G401 (cell line): ENCODE data around the gene SMC4. TPM values are rescaled to one million over a fixed set of nuclear protein-coding genes. Genes with fewer than 3 reads are reported as not detected.
A peak's percentile ranks its signal among the peaks of the same experiment; 100 is the strongest.
"Not testable (repeated sequence)": the region's sequence is repeated elsewhere in the genome, so short reads cannot be mapped to it uniquely, and the experiment has no call there.

Experiments used
- DNase-seq: peaks from one replicate; pipeline ENCODE4 v3.0.0-alpha.2; 2015; ENCODE audit warnings: low spot score
- in situ Hi-C: cut with HindIII; loops from 2 replicates; pipeline ENCODE4 v1.10.0; 2016; ENCODE audit warnings: low sequenced_read_pairs, mixed read lengths
- total RNA-seq: library from RNA; depleted of rRNA; stranded (reverse); fragments of >200 nt; shearing (Covaris generic); gene quantifications from 2 replicates; pipeline ENCODE4 v1.2.3, GENCODE V29; 2014

The SMC4 gene
- total RNA-seq, 1 experiment from 2014 or later: 168 TPM

DNA sequence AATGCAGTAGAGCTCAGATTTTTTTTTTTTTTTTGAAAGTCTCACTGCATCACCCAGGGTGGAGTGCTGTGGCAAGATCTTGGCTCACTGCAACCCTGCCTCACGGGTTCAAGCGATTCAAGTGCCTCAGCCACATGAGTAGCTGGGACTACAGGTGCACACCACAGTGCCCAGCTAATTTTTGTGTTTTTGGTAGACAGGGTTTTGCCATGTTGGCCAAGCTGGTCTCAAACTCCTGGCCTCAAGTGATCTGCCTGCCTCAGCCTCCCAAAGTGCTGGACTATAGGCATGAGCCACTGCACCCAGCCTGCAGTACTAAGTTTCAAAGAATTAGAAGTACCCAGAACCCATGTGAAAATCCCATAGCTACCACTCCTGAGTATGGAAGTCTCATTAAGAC lies 35.6 kb downstream of the SMC4 start:
- no peak for DNase-seq
- in situ Hi-C loops: no loop called here

DNA sequence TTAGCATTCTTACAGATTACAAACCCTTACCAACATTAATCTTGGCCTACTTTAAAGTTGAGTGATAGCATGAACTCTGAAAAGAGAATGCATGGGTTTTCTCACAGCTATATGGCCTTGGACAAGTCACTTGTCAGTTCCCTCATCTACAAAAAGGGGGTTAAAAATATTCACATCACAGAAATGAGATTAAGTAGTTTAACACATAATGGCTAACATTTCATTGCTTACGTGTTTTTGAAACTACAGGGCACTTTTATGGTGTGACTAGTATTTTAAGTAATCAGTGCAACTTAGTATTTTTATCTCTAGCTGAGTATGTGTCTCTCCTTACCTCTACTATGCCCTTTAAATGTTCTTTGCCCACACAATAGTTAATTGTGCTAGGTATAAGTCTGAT lies 36.3 kb downstream of the SMC4 start:
- DNase-seq: no peak
- in situ Hi-C loops: no loop called here

DNA sequence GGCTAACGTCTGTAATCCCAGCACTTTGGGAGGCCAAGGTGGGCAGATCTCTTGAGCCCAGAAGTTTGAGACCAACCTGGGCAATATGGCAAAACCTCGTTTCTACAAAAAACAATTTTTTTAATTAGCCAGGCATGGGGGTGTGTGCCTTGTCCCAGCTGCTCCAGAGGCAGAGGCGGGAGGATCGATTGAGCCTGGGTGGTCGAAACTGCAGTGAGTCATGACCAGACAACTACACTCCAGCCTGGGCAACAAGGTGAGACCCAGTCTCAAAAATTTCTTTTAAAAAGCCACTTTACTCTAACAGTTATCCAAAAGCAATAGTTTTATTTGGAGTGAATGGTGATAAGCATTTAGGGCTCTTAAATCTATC lies 37.6 kb downstream of the SMC4 start:
- in situ Hi-C loops: no loop called here

DNA sequence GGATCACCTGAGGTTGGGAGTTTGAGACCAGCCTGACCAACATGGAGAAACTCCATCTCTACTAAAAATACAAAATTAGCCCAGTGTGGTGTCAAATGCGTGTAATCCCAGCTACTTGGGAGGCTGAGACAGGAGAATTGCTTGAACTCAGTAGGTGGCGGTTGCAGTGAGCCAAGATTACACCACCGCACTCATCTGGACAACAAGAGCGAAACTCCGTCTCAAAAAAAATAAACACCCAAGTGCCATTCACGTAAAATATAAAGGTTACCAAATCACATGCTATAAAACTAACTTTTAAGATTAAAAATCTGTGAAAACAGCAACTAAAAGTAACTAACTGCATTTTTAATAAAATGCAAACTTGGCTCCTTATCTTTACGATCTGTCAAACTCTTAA lies 41.2 kb downstream of the SMC4 start:
- no peak for DNase-seq
- in situ Hi-C loops: no loop called here

More for the DNA sequence above, 37.6 kb downstream of the SMC4 start:
- no peak for DNase-seq

DNA sequence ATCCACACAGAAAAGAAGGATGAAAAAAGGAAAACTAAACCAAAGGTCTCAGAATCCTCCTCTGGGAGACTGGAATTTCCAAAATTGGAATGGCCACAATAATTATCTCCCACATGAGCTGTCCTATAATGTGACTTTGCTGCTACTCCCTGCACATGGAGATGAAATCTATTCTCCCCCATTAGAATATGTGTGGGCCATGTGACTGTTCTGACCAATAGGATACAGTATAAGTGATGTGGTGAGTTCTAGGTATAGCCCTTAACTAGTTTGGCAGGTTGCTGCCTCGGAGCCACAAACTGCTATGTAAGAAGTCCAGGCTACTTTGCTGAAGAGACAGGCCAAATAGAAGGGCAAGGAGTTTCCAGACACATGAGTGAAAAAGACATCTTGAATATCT lies 45.0 kb downstream of the SMC4 start:
- no peak for DNase-seq
- in situ Hi-C loops: no loop called here

DNA sequence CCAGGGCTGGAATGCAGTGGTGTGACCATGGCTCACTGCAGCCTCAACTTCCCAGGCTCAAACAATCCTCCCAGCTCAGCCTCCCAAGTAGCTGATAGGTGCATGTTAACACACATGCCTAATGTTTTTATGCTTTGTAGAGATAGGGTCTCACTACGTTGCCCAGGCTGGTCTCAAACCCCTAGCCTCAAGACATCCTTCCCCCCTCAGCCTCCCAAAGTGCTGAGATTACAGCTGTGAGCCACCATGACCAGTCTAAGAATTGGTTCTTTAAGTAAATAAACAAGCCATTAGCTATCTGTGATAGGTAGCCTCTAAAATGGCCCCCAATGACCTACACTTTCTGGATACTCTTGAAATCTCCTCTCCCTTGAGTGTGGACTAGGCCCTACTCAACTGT lies 46.4 kb downstream of the SMC4 start:
- in situ Hi-C loops: no loop called here
- no peak for DNase-seq

DNA sequence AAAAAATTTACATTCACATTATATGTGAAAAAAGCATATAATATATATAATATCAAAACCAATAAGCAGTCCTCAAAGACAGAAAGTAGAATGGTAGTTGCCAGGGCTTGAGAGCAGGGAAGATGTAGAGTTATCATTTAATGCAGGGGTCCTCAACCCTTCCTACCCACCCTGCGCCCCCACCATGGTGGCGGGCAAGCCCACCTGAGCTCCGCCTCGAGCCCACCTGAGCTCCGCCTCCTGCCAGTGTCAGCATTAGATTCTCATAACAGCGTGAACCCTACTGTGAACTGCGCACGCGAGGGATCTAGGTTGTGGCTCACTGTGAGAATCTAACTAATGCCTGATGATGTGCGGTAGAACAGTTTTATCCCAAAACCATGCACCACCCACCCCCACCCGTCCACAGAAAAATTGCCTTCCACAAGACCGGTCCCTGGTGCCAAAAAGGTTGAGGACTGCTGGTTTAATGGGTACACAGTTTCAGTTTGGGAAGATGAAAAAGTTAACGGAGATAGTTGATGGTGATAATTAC lies 47.1 kb downstream of the SMC4 start:
- DNase-seq: no peak
- in situ Hi-C loops: no loop called here

DNA sequence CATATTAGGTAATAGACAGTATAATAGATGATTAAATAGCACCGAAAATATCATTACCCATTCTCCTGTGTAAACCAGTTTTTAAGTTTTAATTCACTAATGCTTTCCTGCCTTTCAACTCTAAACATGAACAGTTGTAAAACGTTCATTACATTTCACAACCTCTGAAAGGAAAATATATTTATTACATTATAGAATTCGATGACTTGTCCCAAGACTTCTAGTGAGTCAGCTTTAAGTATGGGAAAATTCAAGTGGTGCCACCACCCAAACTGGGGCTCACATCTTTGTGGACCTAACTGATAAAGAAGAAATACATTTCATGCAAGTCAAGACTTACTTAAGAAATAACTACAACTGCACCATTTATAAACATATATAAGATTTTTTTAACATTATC lies 48.1 kb downstream of the SMC4 start:
- in situ Hi-C loops: no loop called here
- DNase-seq: no peak

DNA sequence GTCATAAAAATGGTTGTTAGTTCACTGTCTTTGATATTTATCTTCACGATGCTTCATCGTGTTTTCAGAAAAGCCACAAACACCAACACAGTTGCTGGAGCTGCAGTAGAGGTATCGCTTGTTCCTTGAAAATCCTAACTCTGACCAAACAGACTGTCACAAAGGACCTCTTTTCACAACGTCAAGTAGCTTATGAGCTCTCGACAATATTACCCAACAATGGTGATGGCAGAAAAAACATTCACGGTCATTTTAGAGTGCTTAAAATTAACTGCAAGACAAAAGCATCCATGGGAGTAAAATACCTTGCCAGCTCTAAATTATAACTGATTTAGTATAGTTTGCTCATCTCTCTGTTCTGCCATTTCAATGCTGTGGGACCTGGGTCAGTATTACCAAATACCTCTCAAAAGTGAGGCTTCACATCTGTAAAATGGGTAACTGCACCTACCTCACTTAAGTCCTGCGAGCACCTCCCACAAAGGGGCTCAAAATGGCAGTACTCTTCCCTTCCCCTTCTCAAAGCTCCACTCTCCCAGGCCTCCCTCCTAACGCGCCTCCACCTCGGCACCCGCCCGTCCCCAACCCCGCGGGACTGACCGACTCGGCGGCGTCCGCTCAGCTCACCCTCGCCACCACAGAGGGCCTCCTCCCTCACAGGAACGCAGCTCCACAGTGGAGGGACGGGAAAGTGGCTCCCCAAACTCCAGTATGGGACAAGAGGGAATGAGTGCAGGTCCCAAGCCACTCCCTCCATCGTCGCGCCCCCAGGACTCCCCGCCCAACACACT lies 49.6 kb downstream of the SMC4 start:
- in situ Hi-C loops: no loop called here
- no peak for DNase-seq

DNA sequence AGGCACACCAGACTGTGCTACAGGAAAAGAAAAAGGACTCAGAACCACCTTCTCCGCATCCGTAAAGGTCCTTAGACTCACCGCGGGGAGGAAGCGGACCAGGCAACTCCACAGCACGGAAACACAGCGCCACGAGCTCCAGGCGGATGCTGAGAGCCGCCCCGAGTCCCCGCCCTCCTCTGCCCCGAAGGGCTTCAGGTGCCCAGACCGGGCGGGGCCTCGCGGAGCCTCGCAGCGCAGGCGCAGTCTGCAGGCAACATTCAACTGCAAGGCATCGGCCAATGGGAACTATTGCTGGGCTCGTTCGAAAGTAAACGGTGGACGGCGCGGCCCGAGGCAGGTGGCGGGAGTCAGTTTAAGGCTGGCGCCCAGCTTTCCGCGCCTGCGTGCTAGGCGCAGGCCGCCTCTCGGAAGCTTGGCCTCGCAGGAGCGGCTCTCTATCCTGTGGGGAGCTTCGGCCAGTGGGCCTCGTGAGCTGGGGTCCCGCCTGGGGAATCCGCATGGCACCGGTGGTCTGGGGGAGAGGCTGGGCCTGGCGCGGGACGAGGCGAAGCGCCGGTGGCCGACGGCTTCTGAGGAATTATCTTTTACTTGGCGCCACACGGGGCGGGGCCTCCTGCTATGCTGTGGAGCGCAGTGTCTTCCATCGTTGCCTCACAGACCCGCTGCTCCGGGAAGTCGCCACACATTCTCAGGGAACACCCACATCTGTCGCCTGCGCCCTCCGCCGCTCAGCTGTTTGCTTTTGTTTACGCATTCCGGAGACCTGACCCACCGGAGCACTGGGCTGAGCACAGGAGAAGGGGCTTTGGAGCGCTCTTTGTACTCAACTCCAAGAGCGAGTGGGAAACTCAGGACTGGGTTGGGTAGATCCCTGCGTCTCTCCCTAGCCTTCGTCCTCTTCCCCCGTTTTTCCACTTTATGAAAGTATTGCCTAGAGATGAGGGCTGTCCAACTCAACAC lies 50.5 kb downstream of the SMC4 start, which contains the start of gene TRIM59:
Gene TRIM59, minus strand, starts transcription at position 151 of the 963 bp plus-strand sequence. CDS start 10,603 bp downstream, outside the sequence.
- peak; percentile 4 for DNase-seq
- in situ Hi-C loops: no loop called here

DNA sequence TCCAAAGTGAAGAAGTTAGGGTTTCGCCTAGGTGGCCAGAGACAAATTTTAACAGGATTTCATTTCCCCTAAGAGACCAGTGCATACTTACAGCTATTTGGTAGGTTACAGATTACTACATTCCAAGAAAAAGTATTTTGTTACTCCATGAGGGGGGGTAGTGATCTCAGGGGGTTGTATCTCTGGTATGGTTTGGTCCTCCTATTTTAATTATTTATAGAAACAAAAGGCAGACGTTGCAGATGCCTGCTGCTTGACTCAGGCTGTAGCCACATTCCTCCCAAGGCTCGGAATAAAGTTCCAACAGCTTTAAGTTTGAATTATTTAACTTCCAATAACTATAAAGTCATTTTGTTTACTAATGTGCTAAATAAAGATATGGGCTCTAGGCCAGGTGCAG lies 51.4 kb downstream of the SMC4 start:
- in situ Hi-C loops: no loop called here

DNA sequence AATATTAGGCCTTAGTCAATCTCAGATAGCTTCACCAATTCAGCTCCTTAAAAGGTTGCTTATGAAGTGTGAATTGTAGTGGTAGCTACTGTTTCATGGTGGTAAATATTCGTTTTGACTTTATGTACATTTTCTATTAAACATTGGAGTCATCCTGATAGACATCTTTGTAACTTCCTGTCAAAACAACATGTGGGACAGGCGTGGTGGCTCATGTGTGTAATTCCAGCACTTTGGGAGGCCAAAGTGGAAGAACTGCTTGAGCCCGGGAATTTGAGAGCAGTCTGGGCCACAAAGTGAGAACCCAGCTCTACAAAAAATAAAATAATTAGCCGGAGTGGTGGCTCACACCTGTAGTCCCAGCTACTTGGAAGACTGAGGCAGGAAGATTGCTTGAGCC lies 52.2 kb downstream of the SMC4 start:
- in situ Hi-C loops: no loop called here

More for the DNA sequence above, 51.4 kb downstream of the SMC4 start:
- no peak for DNase-seq

DNA sequence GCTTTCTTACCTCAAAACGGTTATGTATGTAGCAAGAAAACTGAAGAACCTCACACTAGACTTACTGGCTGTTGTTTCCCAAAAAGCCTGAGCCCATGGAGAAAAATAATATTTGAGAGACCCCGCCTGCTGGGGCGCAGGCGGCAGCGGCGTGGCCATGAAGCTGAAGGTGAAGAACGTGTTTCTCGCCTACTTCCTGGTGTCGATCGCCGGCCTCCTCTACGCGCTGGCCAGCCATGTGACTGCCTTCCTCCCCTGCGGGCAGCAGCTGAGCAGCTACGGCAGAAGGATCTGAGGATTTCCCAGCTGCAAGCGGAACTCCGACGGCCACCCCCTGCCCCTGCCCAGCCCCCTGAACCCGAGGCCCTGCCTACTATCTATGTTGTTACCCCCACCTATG lies 52.8 kb downstream of the SMC4 start:
- DNase-seq, in situ Hi-C loops: not testable (repeated sequence)

More for the DNA sequence above, 52.2 kb downstream of the SMC4 start:
- DNase-seq: no peak

DNA sequence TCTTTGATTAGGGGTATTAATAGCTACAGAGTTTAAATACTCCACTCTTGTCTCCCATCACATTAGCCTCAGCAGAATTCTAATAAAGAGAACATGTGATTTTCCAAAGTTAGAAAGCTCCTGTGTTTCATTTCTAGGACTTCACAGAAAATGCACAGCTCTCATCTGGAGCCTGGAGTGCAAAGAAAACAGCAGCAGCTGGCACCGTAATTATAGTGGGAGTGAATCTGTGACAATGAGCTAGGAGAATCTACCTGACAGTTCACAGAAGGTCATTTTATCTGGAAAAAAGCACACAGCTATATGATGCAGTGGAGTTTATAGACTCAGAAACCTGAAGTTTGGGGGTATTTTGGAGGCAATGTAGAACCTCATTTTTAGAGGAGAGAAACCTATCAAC lies 55.5 kb downstream of the SMC4 start:
- in situ Hi-C loops: no loop called here
- DNase-seq: no peak

DNA sequence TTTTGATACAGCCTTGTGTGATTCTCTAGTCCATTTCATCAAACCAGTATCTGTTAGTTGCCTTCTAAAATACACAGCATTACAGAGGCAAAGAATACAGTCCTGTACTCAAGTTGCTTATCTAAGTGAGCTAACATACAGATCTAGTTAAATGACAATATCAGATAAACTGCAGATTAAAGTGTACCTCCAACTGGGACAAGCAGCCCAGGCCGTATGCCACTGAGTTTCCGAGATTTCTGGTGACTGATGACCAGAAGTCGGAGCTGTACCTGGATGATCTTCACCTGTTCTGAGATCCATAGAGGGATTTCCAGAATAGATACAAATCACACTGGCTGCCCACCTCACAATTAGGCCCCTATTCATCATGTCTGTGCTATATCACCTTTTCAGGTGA lies 56.4 kb downstream of the SMC4 start:
- DNase-seq: no peak
- in situ Hi-C loops: no loop called here

DNA sequence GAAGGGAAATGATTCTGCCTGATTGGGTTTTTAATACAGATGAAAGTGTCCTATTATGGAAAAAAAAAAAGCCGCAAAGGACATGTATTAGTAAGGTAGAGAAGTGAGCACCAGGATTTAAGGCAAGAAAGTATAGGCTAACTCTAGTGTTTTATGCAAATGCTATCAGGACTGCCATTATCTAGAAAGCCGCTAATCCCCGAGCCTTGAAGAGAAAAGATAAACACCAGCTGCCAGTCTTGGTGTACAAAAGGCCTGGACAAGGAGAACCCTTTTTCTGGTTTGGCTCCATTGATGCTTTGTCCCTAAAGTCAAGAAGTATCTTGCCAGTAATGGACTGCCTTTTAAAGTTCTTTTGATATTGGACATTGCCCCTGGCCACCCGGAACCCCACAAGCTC lies 58.7 kb downstream of the SMC4 start:
- in situ Hi-C loops: no loop called here
- no peak for DNase-seq

DNA sequence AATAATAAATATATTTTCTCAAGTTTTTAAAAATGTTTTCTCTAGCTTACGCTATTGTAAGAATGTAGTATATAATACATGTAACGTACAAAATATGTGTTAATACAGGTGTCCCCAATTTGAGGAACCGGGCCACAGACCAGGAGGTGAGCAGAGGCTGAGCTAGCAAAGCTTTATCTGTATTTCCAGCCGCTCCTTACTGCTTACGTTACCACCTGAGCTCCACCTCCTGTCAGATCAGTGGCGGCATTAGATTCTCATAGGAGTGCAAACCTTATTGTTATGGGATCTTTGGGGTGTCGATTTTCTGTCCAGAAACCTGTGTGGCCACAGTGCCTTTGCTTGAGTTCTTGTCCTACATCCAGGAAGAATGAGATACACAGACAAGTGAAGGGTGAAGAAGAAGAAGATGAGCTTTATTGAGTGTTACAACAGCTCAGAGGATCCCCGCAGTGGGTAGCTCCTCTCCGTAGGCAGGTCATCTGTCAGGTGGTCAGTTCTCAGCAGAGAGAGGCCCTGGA lies 60.1 kb downstream of the SMC4 start:
- in situ Hi-C loops: no loop called here
- DNase-seq: no peak

DNA sequence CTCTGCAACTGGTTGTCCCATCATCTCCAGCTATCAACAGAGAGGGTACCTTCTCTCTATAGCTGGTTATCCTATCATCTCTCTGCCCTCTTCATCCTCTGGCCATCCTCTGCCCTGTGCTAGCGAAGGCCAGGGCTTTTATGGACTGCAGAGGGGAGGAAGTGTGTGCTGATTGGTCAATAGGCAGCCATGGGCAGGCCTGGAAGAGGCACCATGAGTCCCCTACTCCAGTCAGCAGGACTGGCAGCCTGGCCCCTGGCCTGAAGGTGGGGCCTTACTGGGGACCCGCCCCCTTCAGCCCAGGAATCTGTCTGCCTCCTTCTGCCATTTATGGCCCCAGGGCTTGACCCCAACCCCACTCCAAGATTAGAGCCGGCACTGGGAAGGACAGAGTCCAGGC lies 60.6 kb downstream of the SMC4 start:
- DNase-seq: no peak
- in situ Hi-C loops: no loop called here

DNA sequence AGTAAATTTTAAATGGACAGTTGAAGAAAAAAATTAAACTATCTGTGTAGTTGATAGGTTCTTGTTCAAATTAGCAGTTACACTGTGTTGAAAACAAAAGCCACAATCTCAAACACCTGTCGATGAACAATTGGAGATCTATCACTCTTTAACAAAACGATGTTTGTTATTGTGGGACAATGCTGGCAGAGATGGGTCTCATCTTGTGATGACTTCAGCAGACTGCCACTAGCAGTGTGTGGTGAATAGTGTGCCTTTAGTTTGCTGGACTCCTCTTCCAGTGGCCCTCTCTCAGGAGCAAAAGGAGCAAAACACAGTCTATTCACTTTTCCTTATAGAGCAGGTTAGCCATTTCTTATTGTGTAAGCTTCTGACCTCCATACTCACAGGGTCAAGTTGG lies 64.9 kb downstream of the SMC4 start:
- no peak for DNase-seq
- in situ Hi-C loops: no loop called here

DNA sequence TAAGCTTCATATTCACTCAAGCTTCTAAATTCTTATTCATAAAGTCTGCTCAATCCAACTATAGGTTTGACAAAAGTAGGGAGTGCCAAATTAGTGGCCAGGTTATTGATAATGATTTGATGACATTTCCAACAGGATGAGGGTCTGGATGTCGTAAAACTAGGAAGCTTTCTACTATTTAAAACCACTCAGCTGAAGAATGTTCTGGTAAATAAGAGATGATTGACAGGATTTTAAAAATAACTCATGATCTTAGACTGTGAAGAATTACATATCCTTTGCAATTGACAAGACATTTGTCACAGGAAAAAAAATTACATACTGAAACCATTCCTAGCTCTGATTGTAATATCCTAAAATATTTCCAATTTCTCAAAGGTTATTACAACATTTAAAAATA lies 65.5 kb downstream of the SMC4 start:
- no peak for DNase-seq
- in situ Hi-C loops: no loop called here
